H1 (cell line): ENCODE data around the gene ALDH1A3.

Source experiments
- CBX8 ChIP-seq: fragments of 300-800, 300-1000 bp; sonication (generic); IDR thresholded peaks from 2 replicates; pipeline ENCODE4 v1.7.1; 2016; ENCODE audit warnings: low read depth, low read length, borderline replicate concordance
- CREB1 ChIP-seq: IDR thresholded peaks from 2 replicates; pipeline ENCODE4 v1.6.1; 2012; ENCODE audit warnings: inconsistent platforms
- EGR1 ChIP-seq: IDR thresholded peaks from 2 replicates; pipeline ENCODE4 v1.6.1; 2011; ENCODE audit warnings: low read depth, low read length, borderline replicate concordance
- EP300 ChIP-seq, 2 experiments: IDR thresholded peaks; 1 replicate in 1 of 2; 2 replicates in 1 of 2; pipeline ENCODE4 v1.6.1; 2011 to 2012; ENCODE audit warnings: low read depth in 2 of 2, low read length in 2 of 2, mild to moderate bottlenecking in 2 of 2, borderline replicate concordance in 1 of 2, inconsistent platforms in 1 of 2, moderate library complexity in 1 of 2
- EZH2 ChIP-seq: fragments of 200-600 bp; sonication (generic); IDR thresholded peaks from 2 replicates; pipeline ENCODE4 v1.7.1; 2012; ENCODE audit warnings: low read depth, mild to moderate bottlenecking, moderate library complexity, low read length, inconsistent platforms; ENCODE audit not compliant: severe bottlenecking
- JUN ChIP-seq: IDR thresholded peaks from 2 replicates; pipeline ENCODE4 v1.6.1; 2011; ENCODE audit warnings: low read depth, mild to moderate bottlenecking, improper control_type of control experiment, low read length
- NRF1 ChIP-seq: IDR thresholded peaks from 2 replicates; pipeline ENCODE4 v1.6.1; 2011; ENCODE audit warnings: mild to moderate bottlenecking, low read depth, low read length, improper control_type of control experiment
- POLR2AphosphoS5 ChIP-seq: IDR thresholded peaks from 2 replicates; pipeline ENCODE4 v1.6.1; 2011; ENCODE audit warnings: low read depth, low read length
- RAD21 ChIP-seq, 2 experiments: IDR thresholded peaks in 1 of 2; conservative IDR thresholded peaks in 1 of 2; 2 replicates each; pipeline ENCODE4 v1.6.1; 2011; ENCODE audit warnings: low read depth in 2 of 2, low read length in 2 of 2, improper control_type of control experiment in 1 of 2, inconsistent platforms in 1 of 2, mild to moderate bottlenecking in 1 of 2, moderate library complexity in 1 of 2
- RFX5 ChIP-seq: IDR thresholded peaks from 2 replicates; pipeline ENCODE4 v1.6.1; 2011; ENCODE audit warnings: low read depth, low read length, improper control_type of control experiment, borderline replicate concordance
- TAF7 ChIP-seq: optimal IDR thresholded peaks from 2 replicates; pipeline ENCODE3; 2011; ENCODE audit warnings: low read depth, mild to moderate bottlenecking, inconsistent platforms, low read length, moderate library complexity, borderline replicate concordance
- TF ChIP-seq, protein P1 (sequence below), 3 experiments: IDR thresholded peaks; 1 replicate in 2 of 3; 2 replicates in 1 of 3; pipeline versions ENCODE4 v1.5.1 to v1.6.1; 2011; ENCODE audit warnings: low read length in 3 of 3, mild to moderate bottlenecking in 3 of 3, inconsistent platforms in 2 of 3, low read depth in 1 of 3, moderate library complexity in 1 of 3; ENCODE audit not compliant: insufficient read depth in 1 of 3; ENCODE audit errors: control extremely low read depth in 1 of 3
- TF ChIP-seq, protein P2 (sequence below): fragments of 300-600 bp; sonication (generic); IDR thresholded peaks from 2 replicates; pipeline ENCODE4 v1.7.1; 2012; ENCODE audit warnings: low read length, moderate library complexity, mild to moderate bottlenecking, inconsistent platforms; ENCODE audit not compliant: insufficient replicate concordance
- TF ChIP-seq, protein P3 (sequence below): IDR thresholded peaks from 2 replicates; pipeline ENCODE4 v1.6.1; 2012; ENCODE audit warnings: inconsistent platforms

DNA sequence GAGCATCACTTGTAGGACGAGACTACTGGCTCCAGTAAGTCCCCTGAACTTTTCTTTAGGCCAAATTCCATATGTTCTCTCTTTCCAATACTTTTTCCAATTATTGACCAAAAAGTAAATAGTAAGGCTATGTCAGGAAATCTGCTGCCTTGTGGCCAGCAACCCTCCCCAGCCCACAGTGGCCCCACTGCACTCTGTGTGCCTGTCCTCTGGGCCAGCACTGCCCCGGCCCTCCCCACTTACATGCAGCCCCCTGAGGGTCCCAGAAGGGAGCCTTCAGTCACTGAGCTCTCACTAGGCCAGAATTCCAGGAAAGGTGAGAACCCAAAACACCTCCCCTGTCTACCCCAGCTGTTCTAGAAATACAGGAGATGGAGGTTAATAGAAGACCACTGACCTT is 21.3 kb upstream of the ALDH1A3 start:
- TF ChIP-seq, protein P1, sequence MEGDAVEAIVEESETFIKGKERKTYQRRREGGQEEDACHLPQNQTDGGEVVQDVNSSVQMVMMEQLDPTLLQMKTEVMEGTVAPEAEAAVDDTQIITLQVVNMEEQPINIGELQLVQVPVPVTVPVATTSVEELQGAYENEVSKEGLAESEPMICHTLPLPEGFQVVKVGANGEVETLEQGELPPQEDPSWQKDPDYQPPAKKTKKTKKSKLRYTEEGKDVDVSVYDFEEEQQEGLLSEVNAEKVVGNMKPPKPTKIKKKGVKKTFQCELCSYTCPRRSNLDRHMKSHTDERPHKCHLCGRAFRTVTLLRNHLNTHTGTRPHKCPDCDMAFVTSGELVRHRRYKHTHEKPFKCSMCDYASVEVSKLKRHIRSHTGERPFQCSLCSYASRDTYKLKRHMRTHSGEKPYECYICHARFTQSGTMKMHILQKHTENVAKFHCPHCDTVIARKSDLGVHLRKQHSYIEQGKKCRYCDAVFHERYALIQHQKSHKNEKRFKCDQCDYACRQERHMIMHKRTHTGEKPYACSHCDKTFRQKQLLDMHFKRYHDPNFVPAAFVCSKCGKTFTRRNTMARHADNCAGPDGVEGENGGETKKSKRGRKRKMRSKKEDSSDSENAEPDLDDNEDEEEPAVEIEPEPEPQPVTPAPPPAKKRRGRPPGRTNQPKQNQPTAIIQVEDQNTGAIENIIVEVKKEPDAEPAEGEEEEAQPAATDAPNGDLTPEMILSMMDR (IDR thresholded peaks at IDR 0.05; ENCODE audit: control extremely low read depth in 1 of 3, insufficient read depth in 1 of 3, low read depth in 1 of 3, low read length in 3 of 3): no peak
- no peak for TF ChIP-seq EGR1
- no peak for TF ChIP-seq RFX5
- TF ChIP-seq RAD21 (IDR thresholded peaks at IDR 0.05 in 1 of 2, conservative IDR thresholded peaks at IDR 0.05 in 1 of 2; ENCODE audit: low read depth in 2 of 2, low read length in 2 of 2): no peak
- TF ChIP-seq EZH2: no peak
- TF ChIP-seq JUN: no peak
- TF ChIP-seq, protein P2, sequence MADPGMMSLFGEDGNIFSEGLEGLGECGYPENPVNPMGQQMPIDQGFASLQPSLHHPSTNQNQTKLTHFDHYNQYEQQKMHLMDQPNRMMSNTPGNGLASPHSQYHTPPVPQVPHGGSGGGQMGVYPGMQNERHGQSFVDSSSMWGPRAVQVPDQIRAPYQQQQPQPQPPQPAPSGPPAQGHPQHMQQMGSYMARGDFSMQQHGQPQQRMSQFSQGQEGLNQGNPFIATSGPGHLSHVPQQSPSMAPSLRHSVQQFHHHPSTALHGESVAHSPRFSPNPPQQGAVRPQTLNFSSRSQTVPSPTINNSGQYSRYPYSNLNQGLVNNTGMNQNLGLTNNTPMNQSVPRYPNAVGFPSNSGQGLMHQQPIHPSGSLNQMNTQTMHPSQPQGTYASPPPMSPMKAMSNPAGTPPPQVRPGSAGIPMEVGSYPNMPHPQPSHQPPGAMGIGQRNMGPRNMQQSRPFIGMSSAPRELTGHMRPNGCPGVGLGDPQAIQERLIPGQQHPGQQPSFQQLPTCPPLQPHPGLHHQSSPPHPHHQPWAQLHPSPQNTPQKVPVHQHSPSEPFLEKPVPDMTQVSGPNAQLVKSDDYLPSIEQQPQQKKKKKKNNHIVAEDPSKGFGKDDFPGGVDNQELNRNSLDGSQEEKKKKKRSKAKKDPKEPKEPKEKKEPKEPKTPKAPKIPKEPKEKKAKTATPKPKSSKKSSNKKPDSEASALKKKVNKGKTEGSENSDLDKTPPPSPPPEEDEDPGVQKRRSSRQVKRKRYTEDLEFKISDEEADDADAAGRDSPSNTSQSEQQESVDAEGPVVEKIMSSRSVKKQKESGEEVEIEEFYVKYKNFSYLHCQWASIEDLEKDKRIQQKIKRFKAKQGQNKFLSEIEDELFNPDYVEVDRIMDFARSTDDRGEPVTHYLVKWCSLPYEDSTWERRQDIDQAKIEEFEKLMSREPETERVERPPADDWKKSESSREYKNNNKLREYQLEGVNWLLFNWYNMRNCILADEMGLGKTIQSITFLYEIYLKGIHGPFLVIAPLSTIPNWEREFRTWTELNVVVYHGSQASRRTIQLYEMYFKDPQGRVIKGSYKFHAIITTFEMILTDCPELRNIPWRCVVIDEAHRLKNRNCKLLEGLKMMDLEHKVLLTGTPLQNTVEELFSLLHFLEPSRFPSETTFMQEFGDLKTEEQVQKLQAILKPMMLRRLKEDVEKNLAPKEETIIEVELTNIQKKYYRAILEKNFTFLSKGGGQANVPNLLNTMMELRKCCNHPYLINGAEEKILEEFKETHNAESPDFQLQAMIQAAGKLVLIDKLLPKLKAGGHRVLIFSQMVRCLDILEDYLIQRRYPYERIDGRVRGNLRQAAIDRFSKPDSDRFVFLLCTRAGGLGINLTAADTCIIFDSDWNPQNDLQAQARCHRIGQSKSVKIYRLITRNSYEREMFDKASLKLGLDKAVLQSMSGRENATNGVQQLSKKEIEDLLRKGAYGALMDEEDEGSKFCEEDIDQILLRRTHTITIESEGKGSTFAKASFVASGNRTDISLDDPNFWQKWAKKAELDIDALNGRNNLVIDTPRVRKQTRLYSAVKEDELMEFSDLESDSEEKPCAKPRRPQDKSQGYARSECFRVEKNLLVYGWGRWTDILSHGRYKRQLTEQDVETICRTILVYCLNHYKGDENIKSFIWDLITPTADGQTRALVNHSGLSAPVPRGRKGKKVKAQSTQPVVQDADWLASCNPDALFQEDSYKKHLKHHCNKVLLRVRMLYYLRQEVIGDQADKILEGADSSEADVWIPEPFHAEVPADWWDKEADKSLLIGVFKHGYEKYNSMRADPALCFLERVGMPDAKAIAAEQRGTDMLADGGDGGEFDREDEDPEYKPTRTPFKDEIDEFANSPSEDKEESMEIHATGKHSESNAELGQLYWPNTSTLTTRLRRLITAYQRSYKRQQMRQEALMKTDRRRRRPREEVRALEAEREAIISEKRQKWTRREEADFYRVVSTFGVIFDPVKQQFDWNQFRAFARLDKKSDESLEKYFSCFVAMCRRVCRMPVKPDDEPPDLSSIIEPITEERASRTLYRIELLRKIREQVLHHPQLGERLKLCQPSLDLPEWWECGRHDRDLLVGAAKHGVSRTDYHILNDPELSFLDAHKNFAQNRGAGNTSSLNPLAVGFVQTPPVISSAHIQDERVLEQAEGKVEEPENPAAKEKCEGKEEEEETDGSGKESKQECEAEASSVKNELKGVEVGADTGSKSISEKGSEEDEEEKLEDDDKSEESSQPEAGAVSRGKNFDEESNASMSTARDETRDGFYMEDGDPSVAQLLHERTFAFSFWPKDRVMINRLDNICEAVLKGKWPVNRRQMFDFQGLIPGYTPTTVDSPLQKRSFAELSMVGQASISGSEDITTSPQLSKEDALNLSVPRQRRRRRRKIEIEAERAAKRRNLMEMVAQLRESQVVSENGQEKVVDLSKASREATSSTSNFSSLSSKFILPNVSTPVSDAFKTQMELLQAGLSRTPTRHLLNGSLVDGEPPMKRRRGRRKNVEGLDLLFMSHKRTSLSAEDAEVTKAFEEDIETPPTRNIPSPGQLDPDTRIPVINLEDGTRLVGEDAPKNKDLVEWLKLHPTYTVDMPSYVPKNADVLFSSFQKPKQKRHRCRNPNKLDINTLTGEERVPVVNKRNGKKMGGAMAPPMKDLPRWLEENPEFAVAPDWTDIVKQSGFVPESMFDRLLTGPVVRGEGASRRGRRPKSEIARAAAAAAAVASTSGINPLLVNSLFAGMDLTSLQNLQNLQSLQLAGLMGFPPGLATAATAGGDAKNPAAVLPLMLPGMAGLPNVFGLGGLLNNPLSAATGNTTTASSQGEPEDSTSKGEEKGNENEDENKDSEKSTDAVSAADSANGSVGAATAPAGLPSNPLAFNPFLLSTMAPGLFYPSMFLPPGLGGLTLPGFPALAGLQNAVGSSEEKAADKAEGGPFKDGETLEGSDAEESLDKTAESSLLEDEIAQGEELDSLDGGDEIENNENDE: no peak
- TF ChIP-seq NRF1: no peak
- TF ChIP-seq CREB1: no peak
- TF ChIP-seq, protein P3, sequence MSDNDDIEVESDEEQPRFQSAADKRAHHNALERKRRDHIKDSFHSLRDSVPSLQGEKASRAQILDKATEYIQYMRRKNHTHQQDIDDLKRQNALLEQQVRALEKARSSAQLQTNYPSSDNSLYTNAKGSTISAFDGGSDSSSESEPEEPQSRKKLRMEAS: no peak
- TF ChIP-seq EP300 (IDR thresholded peaks at IDR 0.05; ENCODE audit: borderline replicate concordance in 1 of 2, low read depth in 2 of 2, low read length in 2 of 2): no peak
- TF ChIP-seq CBX8: no peak
- TF ChIP-seq TAF7: no peak
- TF ChIP-seq POLR2AphosphoS5: no peak
